Activated CD8-positive, alpha-beta memory T cell treated with anti-CD3 and anti-CD28 coated beads for 36 hours (primary cell): ENCODE measurements around the gene KMT2A. TPM values are rescaled to one million over a fixed set of nuclear protein-coding genes. Genes with fewer than 3 reads are reported as not detected.
"Not testable (repeated sequence)": the region's sequence is repeated elsewhere in the genome, so short reads cannot be mapped to it uniquely, and the experiment has no call there.

Experiments used
- CTCF ChIA-PET: fragments of 350-600 bp; sonication (Branson Sonifier 250); formaldehyde crosslinking; loops from one replicate; lab custom pipeline; 2021; ENCODE audit warnings: antibody characterized with exemption; lab: Charles Lee
- POLR2A ChIA-PET: fragments of 350-600 bp; sonication (Branson Sonifier 250); formaldehyde crosslinking; loops from one replicate; lab custom pipeline; 2021; ENCODE audit warnings: antibody characterized with exemption; lab: Charles Lee
- total RNA-seq, 2 experiments: library from RNA; stranded (reverse); gene quantifications; one replicate each; pipeline ENCODE4 v1.2.3, GENCODE V29; 2021

KMT2A gene
- total RNA-seq, 2 experiments from 2014 or later: 66.5 to 67.6 TPM

- ChIA-PET CTCF (interaction anchor here (0.9 to 1.6 kb wide), 2 partner anchors 8 to 10 kb away, joined by 3 to 4 read pairs; no protein-coding TSS in a partner anchor), POLR2A (interaction anchor here (0.6 to 1.3 kb wide), 3 partner anchors 12 to 47 kb away, joined by 3 to 10 read pairs (median 8); partner anchors contain the start of gene KMT2A)
These were observed 12.0 kb downstream of the KMT2A start for GRCh38 chr11:118448294-118448693.

GRCh38 chr11:118449316-118449918 lies 13.1 kb downstream of the KMT2A start:
- POLR2A ChIA-PET: interaction anchor here (0.7 kb wide), 1 partner anchor 15 kb away, joined by 4 read pairs; no protein-coding TSS in a partner anchor
- CTCF ChIA-PET: no interaction called here

GRCh38 chr11:118450451-118450850 lies 14.2 kb downstream of the KMT2A start:
- POLR2A ChIA-PET: no interaction called here
- CTCF ChIA-PET: no interaction called here

- ChIA-PET POLR2A (no interaction called here), CTCF (no interaction called here)
These were observed 25.9 kb downstream of the KMT2A start for GRCh38 chr11:118462178-118462577.

GRCh38 chr11:118468968-118469367 lies 32.7 kb downstream of the KMT2A start:
- CTCF ChIA-PET, POLR2A ChIA-PET: not testable (repeated sequence)

GRCh38 chr11:118471030-118471429 lies 34.7 kb downstream of the KMT2A start:
- POLR2A ChIA-PET: interaction anchor here (0.9 kb wide), 1 partner anchor 27 kb away, joined by 3 read pairs; no protein-coding TSS in a partner anchor

GRCh38 chr11:118473537-118473936 lies 37.2 kb downstream of the KMT2A start:
- ChIA-PET CTCF (no interaction called here), POLR2A (no interaction called here)

More at GRCh38 chr11:118471030-118471429, 34.7 kb downstream of the KMT2A start:
- CTCF ChIA-PET: interaction anchor here (1.1 kb wide), 1 partner anchor 35 kb away, joined by 3 read pairs; no protein-coding TSS in a partner anchor

GRCh38 chr11:118476676-118477075 lies 40.4 kb downstream of the KMT2A start:
- ChIA-PET POLR2A (interaction anchor here (0.5 to 0.7 kb wide), 2 partner anchors 17 to 38 kb away, joined by 7 to 8 read pairs; no protein-coding TSS in a partner anchor), CTCF (interaction anchor here (0.7 kb wide), 1 partner anchor 16 kb away, joined by 3 read pairs; no protein-coding TSS in a partner anchor)

GRCh38 chr11:118481238-118481637 lies 44.9 kb downstream of the KMT2A start:
- CTCF ChIA-PET: interaction anchor here (0.6 to 1.0 kb wide), 2 partner anchors 52 to 98 kb away, joined by 3 read pairs; no protein-coding TSS in a partner anchor
- POLR2A ChIA-PET: not testable (repeated sequence)

GRCh38 chr11:118484405-118484804 lies 48.1 kb downstream of the KMT2A start:
- POLR2A ChIA-PET: no interaction called here
- CTCF ChIA-PET: no interaction called here

GRCh38 chr11:118485273-118485672 lies 49.0 kb downstream of the KMT2A start:
- POLR2A ChIA-PET: interaction anchor here (0.7 kb wide), 1 partner anchor 240 kb away, joined by 6 read pairs; no protein-coding TSS in a partner anchor

GRCh38 chr11:118488480-118489109 lies 52.3 kb downstream of the KMT2A start:
- POLR2A ChIA-PET: no interaction called here

More at GRCh38 chr11:118485273-118485672, 49.0 kb downstream of the KMT2A start:
- CTCF ChIA-PET: no interaction called here

GRCh38 chr11:118491041-118491440 lies 54.7 kb downstream of the KMT2A start:
- ChIA-PET CTCF (no interaction called here), POLR2A (no interaction called here)

More at GRCh38 chr11:118488480-118489109, 52.3 kb downstream of the KMT2A start:
- CTCF ChIA-PET: interaction anchor here (0.6 to 1.6 kb wide), 10 partner anchors 9 to 291 kb away, joined by 3 to 13 read pairs (median 4); partner anchors contain the start of gene KMT2A

GRCh38 chr11:118497831-118498230 lies 61.5 kb downstream of the KMT2A start:
- ChIA-PET POLR2A (no interaction called here), CTCF (interaction anchor here (1.6 kb wide), 1 partner anchor 10 kb away, joined by 4 read pairs; no protein-coding TSS in a partner anchor)

- CTCF ChIA-PET: interaction anchor here (0.6 kb wide), 1 partner anchor 676 kb away, joined by 3 read pairs; no protein-coding TSS in a partner anchor
- POLR2A ChIA-PET: no interaction called here
These were observed 66.9 kb downstream of the KMT2A start for GRCh38 chr11:118503216-118503615.

- ChIA-PET POLR2A (no interaction called here), CTCF (no interaction called here)
These were observed 75.3 kb downstream of the KMT2A start for GRCh38 chr11:118511601-118512000.

GRCh38 chr11:118514103-118514502 lies 77.8 kb downstream of the KMT2A start:
- CTCF ChIA-PET: interaction anchor here (0.7 kb wide), 1 partner anchor 342 kb away, joined by 3 read pairs; no protein-coding TSS in a partner anchor

GRCh38 chr11:118519549-118519948 lies 83.3 kb downstream of the KMT2A start:
- CTCF ChIA-PET: interaction anchor here (1.3 kb wide), 1 partner anchor 31 kb away, joined by 3 read pairs; no protein-coding TSS in a partner anchor
- POLR2A ChIA-PET: no interaction called here

More at GRCh38 chr11:118514103-118514502, 77.8 kb downstream of the KMT2A start:
- POLR2A ChIA-PET: no interaction called here

- CTCF ChIA-PET: no interaction called here
- POLR2A ChIA-PET: no interaction called here
These were observed 85.6 kb downstream of the KMT2A start for GRCh38 chr11:118521892-118522311.
